NCI-H187 treated with DMSO at 0.1 percent for 48 hours (cell line): Measurements from ENCODE around the gene SHISAL2A.

Experiments used
- DNase-seq: peaks from one replicate; lab custom pipeline; 2025; lab: John Stamatoyannopoulos, UW

The SHISAL2A gene

DNA sequence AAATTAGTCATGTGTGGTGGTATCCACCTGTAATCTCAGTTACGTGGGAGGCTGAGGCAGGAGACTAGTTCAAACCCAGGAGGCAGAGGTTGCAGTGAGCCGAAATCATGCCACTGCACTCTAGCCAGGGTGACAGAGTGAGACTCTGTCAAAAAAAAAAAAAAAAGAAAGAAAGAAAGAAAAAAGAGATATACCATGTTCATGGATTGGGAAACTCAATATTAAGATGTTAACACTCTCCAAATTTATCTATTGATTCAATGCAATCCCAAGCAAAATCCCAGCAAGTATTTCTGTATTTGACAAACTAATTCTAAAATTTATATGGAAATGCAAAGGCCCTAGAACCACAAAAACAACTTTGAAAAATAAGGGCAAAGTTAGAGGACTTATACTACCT lies 11.0 kb upstream of the SHISAL2A start:
- no peak for DNase-seq

DNA sequence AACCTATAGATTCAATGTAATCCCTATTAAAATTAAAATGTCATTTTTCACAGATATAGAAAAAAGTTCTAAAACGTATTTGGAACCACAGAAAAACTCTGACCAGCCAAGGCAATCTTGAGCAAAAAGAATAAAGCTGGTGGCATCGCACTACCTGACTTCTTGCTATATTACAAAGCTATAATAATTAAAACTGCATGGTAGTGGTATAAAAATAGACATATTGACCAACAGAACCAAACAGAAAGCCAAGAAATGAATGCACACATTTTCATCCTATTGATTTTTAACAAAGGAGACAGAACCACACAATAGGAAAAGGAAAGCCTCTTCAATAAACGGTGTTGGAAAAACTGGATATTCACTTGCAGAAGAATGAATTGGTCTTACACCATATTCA lies 9.2 kb upstream of the SHISAL2A start:
- DNase-seq, result no peak

DNA sequence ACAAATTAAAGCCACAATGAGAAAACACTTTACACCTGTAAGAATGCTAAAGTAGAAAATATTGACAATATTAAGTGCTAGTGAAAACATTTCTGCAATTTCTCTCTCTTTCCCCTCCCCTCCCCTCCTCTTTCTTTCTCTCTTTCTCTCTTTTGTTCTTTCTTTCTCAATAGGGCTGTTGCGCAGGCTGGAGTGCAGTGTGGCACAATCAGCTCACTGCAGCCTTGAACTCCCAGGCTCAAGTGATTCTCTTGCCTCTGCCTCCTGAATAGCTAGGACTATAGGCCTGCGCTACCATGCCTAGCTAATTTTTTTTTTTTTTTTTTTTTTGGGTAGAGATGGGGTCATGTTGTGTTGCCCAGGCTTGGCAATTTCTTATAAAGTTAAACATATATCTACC lies 5.9 kb upstream of the SHISAL2A start:
- DNase-seq, result no peak

DNA sequence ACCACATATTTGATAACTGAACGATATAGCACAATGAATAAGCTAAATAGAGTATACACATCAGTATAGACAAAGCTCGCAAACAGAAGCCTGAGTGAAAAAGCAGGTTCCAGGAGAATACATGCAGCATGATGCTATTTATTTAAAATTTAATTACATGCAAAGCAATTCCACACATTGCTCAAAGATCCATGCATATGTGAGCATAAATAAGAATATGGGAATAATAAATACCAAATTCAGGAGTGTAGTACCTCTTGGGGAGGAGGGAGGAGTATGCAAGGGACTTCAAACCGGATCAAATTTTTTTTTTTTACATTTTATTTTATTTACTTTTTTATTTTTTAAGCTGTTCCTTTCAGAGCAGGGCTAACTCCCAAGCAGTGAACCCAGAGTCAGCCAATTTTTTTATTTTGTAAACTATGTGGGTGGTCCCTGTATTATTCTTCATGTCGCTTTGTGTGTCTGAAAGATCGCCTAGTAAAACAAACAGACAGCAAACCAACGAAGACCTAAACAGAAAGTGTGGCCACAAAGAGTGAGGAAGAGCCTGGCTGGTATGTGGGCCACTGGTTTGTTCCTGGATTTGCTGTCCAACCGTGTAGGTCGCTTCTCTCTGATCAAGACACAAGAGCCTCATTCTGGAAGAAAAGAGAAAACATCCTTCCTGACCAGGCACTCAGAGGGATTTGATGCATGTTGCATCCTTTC lies 4.2 kb upstream of the SHISAL2A start:
- DNase-seq, result no peak

DNA sequence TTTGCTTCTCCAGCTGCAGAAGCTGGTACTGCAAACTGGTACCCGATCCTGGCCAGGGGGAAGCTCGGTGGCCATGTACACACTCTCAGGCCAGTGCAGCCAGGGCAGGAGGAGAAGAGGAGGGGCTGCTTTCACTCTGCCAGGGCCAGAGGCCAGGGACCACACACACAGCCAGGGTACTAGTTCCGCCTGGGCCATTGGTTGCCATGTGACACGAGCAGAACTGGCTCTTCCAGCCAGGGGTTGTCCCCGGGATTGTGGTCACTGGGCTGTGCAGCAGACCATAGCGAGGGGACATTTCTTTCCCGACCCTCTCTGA lies 3.7 kb upstream of the SHISAL2A start:
- no peak for DNase-seq

DNA sequence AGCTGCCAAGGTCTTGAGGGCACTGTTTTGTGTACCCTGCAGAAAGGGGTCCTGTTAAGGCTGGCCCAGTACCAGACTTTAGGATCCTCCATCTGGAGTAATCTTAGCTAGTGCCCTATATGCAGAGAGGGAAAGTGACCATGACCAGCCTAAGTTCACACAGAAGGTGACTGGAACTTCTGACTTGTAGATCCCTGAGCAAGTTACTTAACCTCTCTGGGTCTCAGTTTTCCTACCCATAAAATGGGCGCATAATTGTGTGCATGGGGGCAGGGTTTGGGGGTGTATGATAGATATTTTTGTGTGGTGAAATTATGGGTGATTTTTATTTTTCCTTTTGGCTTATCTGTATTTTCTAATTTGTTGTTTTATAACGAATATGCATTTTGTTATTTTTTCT lies 3.3 kb upstream of the SHISAL2A start:
- DNase-seq, result no peak

DNA sequence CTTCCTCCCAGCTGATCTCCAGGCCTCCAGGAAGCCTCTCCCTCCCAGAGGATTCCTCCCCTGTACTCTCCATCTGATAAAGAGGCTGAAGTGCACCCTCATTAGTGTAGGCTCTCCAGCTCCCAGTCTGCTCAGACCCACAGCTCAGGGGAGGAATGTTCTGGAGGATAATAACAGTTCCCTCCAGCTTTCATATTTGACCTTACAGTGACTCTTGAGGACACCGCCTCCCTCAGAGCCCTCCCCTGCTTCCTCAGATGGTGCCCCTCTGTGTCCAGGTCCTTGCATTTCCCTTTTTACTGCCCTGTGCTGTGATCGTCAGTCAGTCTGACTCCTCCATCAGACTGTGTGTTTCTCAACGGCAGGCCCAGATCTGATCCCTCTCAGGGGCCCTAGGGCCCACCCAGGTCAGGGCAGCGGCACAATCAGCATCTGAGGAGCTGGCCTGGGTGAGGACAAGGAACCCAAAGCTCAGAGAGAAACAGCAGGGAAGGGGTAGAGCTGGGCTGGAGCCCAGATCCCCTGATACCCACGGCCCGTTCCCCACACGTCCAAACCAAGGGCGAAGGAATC lies 1.1 kb upstream of the SHISAL2A start:
- no peak for DNase-seq

DNA sequence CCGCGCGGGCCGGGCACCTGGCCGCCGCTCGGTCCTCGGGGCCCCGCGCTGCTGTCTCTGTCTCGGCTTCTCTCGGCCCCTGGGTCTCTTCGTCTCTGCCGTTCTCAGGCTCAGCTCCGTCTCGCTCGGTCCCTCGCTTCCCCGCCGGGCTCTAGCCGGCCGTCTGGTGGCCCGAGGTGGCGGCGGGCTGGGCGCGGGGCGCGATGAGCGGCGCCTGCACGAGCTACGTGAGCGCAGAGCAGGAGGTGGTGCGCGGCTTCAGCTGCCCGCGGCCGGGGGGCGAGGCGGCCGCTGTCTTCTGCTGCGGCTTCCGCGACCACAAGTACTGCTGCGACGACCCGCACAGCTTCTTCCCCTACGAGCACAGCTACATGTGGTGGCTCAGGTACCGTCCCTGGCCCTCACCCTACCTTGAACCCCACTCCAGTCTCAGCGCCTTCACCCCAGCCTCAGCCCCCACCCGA lies 355 bp downstream of the SHISAL2A start:
- DNase-seq, result no peak

DNA sequence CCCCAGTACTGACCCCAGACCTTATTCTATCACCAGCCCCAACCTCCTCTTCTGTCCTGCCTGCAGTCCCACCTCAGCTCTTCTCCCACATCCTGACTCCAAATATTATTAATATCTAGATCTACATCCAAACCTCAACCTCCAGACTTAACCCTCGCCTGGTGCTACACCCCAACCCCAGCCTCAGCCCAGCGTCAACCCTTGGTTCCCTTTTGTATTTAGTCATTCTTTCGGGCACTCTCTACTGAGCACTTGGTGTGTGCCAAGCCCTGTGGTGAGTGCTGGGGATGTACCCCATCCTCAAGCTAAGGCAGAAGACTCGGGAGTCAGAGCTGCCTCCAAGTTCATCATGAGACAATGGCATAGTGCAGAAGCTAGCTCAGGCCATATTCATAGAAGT lies 1.1 kb downstream of the SHISAL2A start:
- no peak for DNase-seq

DNA sequence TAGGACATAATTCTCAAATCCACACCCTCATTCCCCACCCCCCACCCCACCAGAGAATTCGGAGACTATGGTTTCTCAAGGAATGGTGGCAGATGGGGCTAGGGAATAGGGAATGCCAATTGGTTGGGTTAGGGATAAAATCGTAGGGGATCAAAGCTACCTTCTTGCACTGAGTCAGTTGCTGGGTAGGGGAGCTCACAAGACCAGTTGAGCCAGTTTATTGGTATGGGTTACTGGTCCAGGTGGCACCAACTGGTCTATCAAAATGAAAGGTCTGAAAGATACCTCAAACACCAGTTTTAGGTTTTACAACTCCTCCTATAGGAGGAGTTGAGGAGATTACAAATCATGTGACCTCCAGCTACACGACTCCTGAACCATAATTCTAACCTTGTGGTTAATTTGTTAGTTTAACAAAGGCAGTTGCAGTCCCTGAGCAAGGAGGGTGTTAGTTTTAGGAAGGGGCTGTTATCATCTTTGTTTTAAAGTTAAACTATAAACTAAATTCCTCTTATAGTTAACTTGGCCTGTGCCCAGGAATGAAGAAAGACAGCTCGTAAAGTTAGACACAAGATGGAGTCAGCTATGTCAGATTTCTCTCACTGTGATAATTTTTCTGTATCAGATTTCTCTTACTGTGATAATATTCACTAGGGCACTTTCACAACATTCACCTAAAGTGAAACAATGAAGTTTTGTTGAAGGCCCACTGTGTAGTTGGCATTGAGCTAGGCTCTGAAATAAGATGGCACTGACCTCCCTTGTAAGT lies 2.5 kb downstream of the SHISAL2A start:
- DNase-seq, result no peak

DNA sequence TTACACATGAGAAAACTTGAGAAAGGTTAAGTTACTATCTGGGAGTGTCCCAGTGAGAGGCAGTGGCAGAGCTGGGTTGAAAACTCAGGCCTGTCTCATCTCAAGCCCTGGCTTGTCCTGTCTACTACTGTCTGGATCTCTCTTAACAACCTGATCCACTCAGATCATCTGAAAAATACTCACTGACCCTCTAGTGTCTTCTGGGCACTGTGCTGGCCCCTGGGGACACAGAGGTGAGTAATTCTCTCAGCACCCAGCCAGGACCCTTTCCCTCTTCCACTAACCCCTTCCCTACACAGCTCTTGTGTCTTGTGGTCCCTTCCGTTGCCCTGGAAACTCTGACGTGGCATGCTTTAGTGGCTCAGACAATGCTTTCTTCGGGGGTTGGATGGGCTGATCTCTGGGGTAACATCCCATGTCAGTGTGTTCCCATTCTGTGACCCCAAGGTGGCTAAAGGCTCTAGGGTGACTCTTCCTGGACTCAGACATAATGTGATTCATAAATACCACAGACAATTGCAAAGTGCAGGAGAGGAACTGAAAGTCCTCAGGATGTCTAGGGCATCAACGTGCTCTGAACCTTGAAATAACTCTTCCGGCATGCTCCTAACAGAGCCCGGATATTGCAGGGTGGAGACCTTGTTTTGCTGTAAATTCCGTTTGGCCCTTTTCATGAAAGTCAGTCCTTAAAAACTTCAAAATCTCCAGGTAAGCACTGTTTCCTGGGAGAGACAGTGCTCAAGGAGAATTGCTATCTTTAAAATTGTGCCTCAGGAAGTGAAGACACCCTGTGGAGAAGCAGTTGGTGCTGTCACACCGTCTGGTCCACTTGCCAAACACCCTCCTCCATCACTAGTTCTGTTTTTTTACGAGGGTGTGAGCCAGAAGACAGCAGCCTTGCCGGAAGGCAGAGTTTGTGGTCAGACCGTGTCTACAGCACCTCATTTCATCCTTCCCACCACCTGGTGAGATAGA lies 4.0 kb downstream of the SHISAL2A start:
- no peak for DNase-seq

DNA sequence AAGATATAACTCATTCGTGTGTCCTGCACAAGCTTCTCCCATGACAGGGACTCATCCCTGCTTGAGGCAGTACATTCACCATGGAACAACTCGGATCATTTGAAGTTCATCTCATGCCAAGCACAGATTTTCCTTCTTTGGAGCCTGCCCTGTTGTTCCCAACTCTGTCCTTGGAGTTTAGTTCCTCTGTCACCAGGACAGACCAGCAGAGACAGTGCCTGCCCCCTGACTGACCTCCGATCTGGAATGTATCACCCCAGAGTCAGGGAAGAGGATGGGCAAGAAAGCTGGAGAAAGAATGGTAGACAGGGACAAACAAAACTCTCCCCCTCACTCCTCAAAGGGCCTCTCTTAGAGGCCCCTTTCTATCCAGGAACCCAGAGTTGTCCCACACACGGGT lies 5.0 kb downstream of the SHISAL2A start:
- DNase-seq, result no peak

DNA sequence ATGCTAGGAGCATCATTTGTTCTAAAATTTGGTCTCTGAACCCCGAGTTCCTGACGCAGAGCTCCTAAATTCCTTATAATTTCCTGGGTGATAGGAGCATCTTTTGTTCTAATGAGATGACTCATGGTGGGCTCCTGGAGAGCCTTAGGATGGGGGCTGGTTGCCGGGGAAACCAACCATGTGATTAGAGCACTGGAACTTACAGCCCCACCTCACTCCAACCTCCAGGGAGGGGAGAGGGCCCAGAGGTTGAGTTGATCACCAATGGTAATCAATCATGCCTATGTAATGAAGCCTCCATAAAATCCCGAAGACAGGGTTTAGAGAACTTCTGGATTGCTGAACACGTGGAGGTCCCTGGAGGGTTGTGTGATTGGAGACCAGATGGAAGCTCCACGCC lies 7.7 kb downstream of the SHISAL2A start:
- DNase-seq, result no peak

DNA sequence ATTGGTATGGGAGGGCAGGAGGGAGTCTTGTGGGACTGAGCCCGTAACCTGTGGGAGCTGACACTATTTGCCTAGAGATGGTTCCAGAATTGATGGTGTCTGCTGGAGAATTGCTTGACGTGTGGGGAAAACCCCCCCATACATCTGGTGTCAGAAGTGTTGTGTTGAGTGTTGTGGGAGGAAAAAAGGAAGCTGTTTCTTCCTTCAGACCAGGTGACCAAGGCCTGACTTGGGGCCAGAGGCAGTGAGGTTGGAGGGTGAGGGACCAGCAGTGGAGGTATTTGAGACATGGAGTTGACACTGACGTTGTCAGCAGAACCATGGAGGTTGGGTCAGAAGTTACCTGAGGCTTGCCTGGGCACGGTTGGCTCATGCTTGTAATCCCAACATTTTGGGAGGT lies 8.3 kb downstream of the SHISAL2A start:
- no peak for DNase-seq

DNA sequence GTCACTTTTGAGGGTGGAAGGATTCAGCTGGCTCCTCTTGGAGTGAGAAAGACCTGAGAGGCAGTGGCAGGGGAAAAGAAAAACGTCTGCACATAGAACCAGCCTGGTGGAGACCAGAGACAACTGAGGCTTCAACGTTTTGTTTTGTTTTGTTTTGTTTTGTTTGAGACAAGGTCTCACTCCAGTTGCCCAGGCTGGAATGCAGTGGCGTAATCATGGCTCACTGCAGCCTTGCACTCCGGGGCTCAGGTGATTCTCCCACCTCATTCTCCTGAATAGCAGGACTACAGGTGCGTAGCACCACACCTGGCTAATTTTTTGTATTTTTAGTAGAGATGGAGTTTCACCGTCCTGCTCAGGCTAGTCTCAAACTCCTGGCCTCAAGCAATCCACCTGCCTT lies 12.3 kb downstream of the SHISAL2A start:
- no peak for DNase-seq

DNA sequence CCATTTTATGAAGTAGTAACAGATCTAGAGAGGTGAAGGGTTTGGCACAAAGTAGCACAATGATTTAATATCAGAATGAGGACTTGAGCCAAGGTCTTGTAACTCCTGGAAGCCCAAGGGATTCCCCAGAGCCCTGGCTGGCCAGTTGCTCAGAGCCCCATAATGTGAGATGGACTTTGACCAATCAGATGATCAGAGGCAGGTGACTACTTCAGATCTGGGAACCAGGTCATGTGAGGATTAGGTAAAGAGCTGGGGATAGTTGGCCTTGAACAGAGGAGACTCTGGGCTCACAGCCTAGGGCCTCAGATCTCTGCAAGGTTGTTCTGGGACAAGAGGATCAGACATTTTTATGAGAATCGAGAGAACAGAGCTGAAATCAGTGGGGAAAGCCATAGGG lies 18.9 kb downstream of the SHISAL2A start:
- DNase-seq, result no peak

DNA sequence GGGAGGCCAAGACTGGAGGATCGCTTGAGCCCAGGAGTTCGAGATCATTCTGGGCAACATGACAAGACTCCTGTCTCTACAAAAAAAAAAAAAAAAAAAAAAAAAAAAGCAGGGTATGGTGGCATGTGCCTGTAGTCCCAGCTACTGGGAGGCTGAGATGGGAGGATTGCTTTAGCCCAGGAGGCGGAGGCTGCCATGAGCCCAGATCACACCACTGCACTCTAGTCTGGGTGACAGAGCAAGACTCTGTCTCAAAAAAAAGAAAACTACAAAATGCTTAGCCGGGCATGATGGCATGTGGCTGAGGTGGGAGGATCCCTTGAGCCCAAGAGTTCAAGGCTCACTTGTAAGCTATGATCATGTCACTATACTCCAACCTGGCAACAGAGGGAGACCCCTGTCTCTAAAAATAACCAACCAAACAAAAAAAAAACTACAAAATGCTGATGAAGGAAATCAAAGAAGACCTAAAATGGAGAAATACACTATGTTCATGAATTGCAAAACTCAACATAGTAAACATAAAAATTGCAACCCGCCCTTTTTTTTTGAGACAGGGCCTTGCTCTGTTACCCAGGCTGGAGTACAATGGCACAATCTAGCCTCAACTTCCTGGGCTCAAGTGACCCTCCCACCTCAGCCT lies 20.4 kb downstream of the SHISAL2A start:
- DNase-seq, result no peak

DNA sequence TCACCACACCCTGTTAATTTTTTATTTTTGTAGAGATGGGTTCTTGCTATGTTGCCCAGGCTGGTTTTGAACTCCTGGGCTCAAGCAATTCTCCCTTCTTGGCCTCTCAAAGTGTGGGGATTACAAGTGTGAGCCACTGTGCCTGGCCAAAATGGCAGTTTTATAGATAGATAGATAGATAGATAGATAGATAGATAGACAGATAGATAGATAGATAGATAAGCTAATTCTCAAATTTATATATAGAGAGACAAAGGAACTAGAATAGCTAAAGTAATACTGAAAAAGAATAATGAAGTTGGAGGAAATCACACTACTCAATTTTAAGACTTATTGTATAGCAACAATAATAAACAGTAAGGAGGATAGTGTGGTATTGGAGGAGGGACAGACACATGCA lies 21.1 kb downstream of the SHISAL2A start:
- DNase-seq, result no peak

DNA sequence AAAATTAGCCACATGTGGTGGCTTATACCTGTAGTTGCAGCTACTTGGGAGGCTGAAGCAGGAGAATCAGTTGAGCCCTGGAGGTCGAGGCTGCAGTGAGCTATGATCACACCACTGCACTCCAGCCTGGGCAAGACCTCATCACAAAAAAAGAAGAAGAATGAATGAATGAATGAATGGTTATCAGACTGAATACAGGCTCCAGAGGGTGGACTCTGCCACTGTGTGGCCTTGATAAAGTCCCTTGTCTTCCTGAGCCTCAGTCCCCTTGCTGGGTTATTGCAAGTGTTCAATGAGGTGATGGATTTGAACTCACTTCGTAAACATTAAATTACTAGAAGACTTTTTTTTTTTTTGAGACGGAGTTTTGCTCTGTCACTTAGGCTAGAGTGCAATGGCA lies 24.7 kb downstream of the SHISAL2A start:
- DNase-seq, result no peak

DNA sequence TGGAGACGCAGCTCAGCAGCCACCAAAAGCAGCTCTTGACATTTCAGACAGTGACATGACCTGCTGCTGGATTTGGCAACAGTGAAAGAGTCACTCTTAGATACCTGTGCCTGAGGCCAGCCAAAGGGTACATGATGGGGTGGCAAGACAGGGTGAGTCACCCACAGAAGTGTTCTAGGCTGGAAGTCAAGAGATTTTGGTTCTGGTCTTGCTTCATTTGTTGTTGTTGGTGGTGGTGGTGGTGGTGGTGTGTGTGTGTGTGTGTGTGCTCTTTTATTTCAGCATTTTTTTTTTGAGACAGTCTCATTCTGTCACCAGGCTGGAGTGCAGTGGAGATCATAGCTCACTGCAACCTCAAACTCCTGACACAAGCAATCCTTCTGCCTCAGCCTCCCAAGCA lies 25.8 kb downstream of the SHISAL2A start:
- no peak for DNase-seq

DNA sequence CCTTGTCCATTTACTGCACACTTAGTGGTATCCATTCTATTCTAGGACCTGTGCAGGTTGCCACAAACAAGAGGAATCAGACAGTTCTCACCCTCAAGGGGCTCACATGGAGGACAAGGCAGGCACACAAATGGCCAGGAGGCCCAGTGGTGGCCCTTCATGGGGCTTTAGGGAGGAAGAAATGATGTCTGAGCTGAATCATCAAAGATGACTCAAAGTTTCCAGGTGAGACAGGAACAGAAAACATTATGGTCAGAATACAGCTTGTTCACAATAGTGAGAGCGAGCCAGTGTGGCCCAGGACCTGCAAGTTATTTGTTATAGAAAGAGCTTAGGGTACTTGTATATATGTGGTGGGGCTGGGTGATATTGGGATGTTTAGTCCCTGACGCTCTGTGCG lies 26.4 kb downstream of the SHISAL2A start:
- DNase-seq, result no peak
